PFSK-1 (cell line): ENCODE measurements around the gene GJA4.

Source experiments
- POLR2AphosphoS5 ChIP-seq: IDR thresholded peaks from 2 replicates; pipeline ENCODE4 v1.6.1; 2012; ENCODE audit warnings: low read depth, mild to moderate bottlenecking, control low read depth, low read length, moderate library complexity
- REST ChIP-seq, 2 experiments: IDR thresholded peaks; 2 replicates each; pipeline versions ENCODE4 v1.6.1 to v1.8.0; 2011 to 2012; ENCODE audit warnings: low read depth in 2 of 2, low read length in 2 of 2, control low read depth in 1 of 2, inconsistent platforms in 1 of 2, mild to moderate bottlenecking in 1 of 2, moderate library complexity in 1 of 2; ENCODE audit not compliant: insufficient read depth in 1 of 2
- SIN3A ChIP-seq: IDR thresholded peaks from 2 replicates; pipeline ENCODE4 v1.6.1; 2012; ENCODE audit warnings: mild to moderate bottlenecking, low read length, moderate library complexity, borderline replicate concordance; ENCODE audit not compliant: insufficient read depth
- TAF1 ChIP-seq: IDR thresholded peaks from 2 replicates; pipeline ENCODE4 v1.6.1; 2012; ENCODE audit warnings: low read length, control low read depth, borderline replicate concordance; ENCODE audit not compliant: insufficient read depth

DNA sequence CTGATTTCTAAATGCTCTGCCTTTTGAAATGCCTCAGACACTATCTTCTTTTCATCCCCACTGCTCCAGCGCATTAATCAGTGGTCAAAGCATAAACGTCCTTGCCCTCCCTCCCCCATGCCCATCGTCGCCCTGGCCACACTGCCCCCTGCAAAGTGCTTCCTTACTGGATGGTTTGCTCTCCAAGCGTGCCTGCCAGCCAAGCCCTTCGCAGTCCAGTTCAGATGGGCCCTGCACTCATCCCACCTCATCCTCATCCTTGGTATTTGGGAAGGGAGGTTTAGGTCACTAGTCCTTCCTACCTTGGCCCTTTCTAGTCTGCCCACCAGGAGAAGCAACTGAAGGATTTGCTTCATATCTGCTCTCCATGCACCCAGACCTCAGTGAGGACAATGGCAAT, 3.1 kb downstream of the GJA4 start:
- no peak for TF ChIP-seq POLR2AphosphoS5
- TF ChIP-seq REST (IDR thresholded peaks at IDR 0.05; ENCODE audit: insufficient read depth in 1 of 2, low read depth in 2 of 2, low read length in 2 of 2): no peak
- no peak for TF ChIP-seq SIN3A
- no peak for TF ChIP-seq TAF1
